Activated T-cell treated with anti-CD3 and anti-CD28 coated beads, Interleukin-2, amount 50 U/mL, for 4 hours (primary cell): Measurements from ENCODE around the gene CREB3L2. TPM values are rescaled to one million over a fixed set of nuclear protein-coding genes. Genes with fewer than 3 reads are reported as not detected.
"Not testable (repeated sequence)": the region's sequence is repeated elsewhere in the genome, so short reads cannot be mapped to it uniquely, and the experiment has no call there.

Experiments used
- ATAC-seq, 2 donors: fragments of 200-7000 bp; cut with Tn5 transposase; one replicate each; pipeline ENCODE4 v1.10.0; 2021
- DNase-seq: peaks from one replicate; pipeline ENCODE4 v3.0.0-alpha.2; 2020
- H3K27me3 Mint-ChIP-seq: one replicate; pipeline ENCODE4 v1.8.0; 2021; ENCODE audit warnings: low read depth, mixed read lengths
- H3K36me3 Mint-ChIP-seq: one replicate; pipeline ENCODE4 v1.8.0; 2022; ENCODE audit warnings: mixed read lengths; ENCODE audit not compliant: insufficient read depth
- H3K4me1 Mint-ChIP-seq: one replicate; pipeline ENCODE4 v1.8.0; 2021; ENCODE audit warnings: low read depth, mixed read lengths
- H3K4me3 Mint-ChIP-seq: one replicate; pipeline ENCODE4 v1.8.0; 2021; ENCODE audit warnings: mild to moderate bottlenecking, moderate library complexity, mixed read lengths
- H3K9me3 Mint-ChIP-seq: one replicate; pipeline ENCODE4 v1.8.0; 2021; ENCODE audit warnings: mixed read lengths
- total RNA-seq, 3 donors: library from RNA; stranded (reverse); gene quantifications; one replicate each; pipeline ENCODE4 v1.2.1, GENCODE V29; 2021

The CREB3L2 gene
- total RNA-seq, 3 donors from 2014 or later: 28.1 to 34.6 (median 29.8) TPM

DNA sequence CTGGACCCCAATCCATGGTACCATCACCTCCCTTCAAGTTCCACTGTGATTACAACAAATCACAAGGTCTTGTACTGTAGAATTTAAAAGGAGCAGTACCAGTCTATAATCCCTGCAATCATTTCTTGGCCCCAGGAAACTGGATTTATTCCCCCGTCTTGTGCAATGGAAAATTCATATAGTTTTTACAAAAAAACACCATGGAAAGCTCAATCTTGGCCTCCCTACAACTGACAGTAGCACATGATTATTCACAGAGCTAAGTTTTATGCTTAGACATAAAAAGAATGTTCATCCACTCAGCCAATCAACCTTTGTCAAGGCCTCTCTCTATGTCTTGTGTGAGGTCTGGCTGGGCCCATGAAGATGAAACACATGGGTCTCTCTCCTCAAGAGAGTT, 165.3 kb downstream of the CREB3L2 start:
- ATAC-seq: no peak
- Mint-ChIP-seq H3K27me3 (peaks cover 25% of the 10 kb centered on the region), H3K4me1 (no peaks in the 10 kb centered on the region), H3K4me3 (no peak overlapping the region), H3K9me3 (peaks cover 8% of the 10 kb centered on the region), H3K36me3 (no peaks in the 10 kb centered on the region)
- no peak for DNase-seq

DNA sequence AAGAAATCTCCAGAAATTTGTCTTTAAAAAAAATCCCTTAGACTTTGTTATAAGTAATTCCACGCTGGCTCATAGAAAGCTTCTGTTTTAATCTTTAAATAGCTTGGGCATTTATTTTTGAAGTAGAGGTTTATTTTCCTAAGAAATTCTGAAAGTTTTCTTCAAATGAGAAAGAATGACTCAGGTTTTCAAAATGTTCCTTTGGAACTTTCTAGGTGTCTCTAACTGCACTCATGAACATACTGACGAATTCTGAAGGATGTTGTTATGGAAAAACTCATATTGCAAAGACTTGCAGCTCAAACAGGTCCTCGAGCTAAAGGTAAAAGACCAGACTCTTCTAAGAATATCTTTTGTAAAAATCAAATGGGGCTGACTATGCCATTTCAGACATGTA, 165.8 kb downstream of the CREB3L2 start:
- no peak for ATAC-seq
- Mint-ChIP-seq H3K36me3 (no peaks in the 10 kb centered on the region), H3K27me3 (peaks cover 22% of the 10 kb centered on the region), H3K9me3 (peaks cover 10% of the 10 kb centered on the region), H3K4me1 (no peaks in the 10 kb centered on the region), H3K4me3 (no peak overlapping the region)
- no peak for DNase-seq

DNA sequence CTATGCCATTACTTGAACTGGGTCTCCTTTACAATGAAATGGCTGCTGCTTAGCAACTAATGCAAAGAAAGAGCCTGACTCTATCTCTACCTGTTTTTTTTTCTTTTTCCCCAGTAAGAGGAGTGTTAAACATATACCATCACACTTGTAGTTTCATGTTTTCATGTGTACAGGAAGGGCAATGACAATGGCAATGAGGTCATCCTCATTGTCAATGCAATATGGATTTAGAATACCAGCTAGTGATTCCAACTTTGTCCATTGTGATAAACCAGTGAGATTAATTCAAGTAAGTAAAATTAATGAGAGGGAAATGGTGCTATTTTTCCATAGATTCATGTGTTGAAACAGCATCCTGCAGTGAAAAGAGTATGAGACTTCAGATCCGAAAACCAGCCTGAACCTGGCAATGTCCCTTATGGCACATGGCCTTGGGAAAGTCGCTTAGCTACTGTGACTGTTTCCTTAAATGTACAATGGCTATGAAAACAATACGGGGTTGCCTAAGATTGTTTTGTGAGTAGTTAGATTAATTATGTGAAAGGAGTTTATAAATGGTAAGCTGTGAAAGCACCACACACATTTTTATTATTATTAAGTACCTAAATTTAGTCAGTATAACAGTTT, 166.3 kb downstream of the CREB3L2 start:
- ATAC-seq: no peak
- Mint-ChIP-seq H3K27me3 (peaks cover 19% of the 10 kb centered on the region), H3K36me3 (no peaks in the 10 kb centered on the region), H3K4me3 (no peak overlapping the region), H3K9me3 (peaks cover 15% of the 10 kb centered on the region), H3K4me1 (no peaks in the 10 kb centered on the region)
- no peak for DNase-seq

DNA sequence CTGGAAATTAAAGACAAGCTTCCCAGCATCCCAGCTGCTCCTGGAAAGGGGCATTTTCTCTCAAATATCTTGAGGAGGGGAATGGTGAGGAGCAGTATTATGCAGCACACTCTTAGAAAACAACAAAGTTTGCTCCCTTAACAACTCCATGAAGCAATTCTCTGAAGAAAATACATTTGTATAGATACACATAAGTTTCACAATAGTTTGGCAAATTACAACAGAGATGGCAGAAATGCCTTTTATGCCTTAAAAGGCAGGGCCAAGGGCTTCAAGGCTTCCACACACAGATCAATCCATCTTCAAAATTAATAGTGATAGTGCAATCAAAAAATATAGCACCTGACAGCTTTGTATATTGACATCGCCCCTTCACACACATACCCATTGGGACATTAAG, 167.3 kb downstream of the CREB3L2 start:
- Mint-ChIP-seq H3K27me3 (peaks cover 17% of the 10 kb centered on the region), H3K4me1 (no peaks in the 10 kb centered on the region), H3K9me3 (peaks cover 15% of the 10 kb centered on the region), H3K4me3 (no peak overlapping the region), H3K36me3 (no peaks in the 10 kb centered on the region)
- DNase-seq (no peak), ATAC-seq (no peak)

GRCh38 chr7:137832990-137833389, 168.9 kb downstream of the CREB3L2 start:
- H3K9me3 Mint-ChIP-seq: peaks cover 15% of the 10 kb centered on the region
- H3K4me1 Mint-ChIP-seq, ATAC-seq, H3K36me3 Mint-ChIP-seq, H3K4me3 Mint-ChIP-seq, DNase-seq: not testable (repeated sequence)
- H3K27me3 Mint-ChIP-seq: peaks cover 14% of the 10 kb centered on the region

DNA sequence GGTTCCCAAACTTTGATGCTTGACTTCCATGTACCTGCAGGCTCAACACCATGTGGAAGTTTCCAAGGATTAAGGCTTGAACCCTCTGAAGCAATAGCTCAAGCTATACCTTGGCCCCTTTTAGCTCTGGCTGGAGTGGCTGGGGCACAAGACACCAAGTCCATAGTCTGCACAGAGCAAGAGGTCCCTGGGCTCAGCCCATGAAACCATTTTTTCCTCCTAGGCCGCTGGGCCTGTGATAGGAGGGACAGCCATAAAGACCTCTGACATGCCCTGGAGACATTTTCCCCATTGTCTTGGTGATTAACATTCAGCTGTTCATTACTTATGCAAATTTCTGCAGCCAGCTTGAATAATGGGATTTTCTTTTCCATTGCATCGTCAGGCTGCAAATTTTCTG, 169.5 kb downstream of the CREB3L2 start:
- Mint-ChIP-seq H3K27me3 (peaks cover 10% of the 10 kb centered on the region), H3K4me3 (no peak overlapping the region), H3K4me1 (no peaks in the 10 kb centered on the region), H3K9me3 (peaks cover 15% of the 10 kb centered on the region), H3K36me3 (no peaks in the 10 kb centered on the region)
- ATAC-seq (no peak), DNase-seq (no peak)

- H3K9me3 Mint-ChIP-seq: peaks cover 15% of the 10 kb centered on the region
- not testable (repeated sequence) for H3K27me3 Mint-ChIP-seq
These were observed 170.3 kb downstream of the CREB3L2 start for GRCh38 chr7:137831555-137831954.

GRCh38 chr7:137829337-137829992, 172.4 kb downstream of the CREB3L2 start:
- Mint-ChIP-seq H3K9me3 (peaks cover 15% of the 10 kb centered on the region), H3K4me1 (no peaks in the 10 kb centered on the region), H3K36me3 (no peaks in the 10 kb centered on the region), H3K27me3 (peaks cover 4% of the 10 kb centered on the region), H3K4me3 (no peak overlapping the region)
- ATAC-seq (no peak), DNase-seq (no peak)

More at GRCh38 chr7:137831555-137831954, 170.3 kb downstream of the CREB3L2 start:
- not testable (repeated sequence) for H3K4me3 Mint-ChIP-seq, ATAC-seq, H3K36me3 Mint-ChIP-seq, DNase-seq, H3K4me1 Mint-ChIP-seq

- Mint-ChIP-seq H3K4me3 (no peak overlapping the region), H3K27me3 (peaks cover 4% of the 10 kb centered on the region), H3K9me3 (peaks cover 15% of the 10 kb centered on the region), H3K4me1 (no peaks in the 10 kb centered on the region), H3K36me3 (no peaks in the 10 kb centered on the region)
- DNase-seq (no peak), ATAC-seq (no peak)
These were observed 173.4 kb downstream of the CREB3L2 start for GRCh38 chr7:137828456-137828855.

DNA sequence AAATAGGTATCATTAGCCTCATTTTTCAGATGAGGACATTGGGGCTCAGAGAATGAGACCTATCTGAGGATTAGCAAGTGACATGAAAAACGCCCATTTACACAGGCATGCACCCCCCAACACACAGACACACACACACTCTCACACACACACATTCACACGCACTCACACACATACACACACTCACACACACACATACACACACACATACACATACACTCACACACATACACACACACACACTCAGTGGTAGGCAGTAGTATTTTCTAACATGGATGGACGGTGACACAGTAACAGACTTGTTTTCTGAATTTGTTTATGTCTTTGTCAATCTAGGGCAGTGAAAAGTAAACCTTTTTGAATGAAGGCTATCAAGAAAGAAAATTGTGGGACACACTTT, 176.4 kb downstream of the CREB3L2 start:
- no peak for DNase-seq
- H3K4me3 Mint-ChIP-seq: no peak overlapping the region
- H3K4me1 Mint-ChIP-seq: no peaks in the 10 kb centered on the region
- H3K36me3 Mint-ChIP-seq: no peaks in the 10 kb centered on the region
- no peak for ATAC-seq
- H3K27me3 Mint-ChIP-seq: peaks cover 4% of the 10 kb centered on the region
- H3K9me3 Mint-ChIP-seq: no peaks in the 10 kb centered on the region

Other genes with a start within 250 kb of the CREB3L2 start
- gene DGKI, start 155.1 kb downstream of the CREB3L2 start, total RNA-seq: 1 to 10 TPM; 1.2 to 4.3 (median 1.3) TPM
- under 1 TPM in 1 of 3 donors, not detected in 2; 0.30 TPM for gene AKR1D1, start 74.4 kb upstream of the CREB3L2 start, total RNA-seq